ENCODE measurements around the gene GBP7. TPM values are rescaled to one million over a fixed set of nuclear protein-coding genes. Genes with fewer than 3 reads are reported as not detected.
A peak's percentile ranks its signal among the peaks of the same experiment; 100 is the strongest.

Gene GBP7
- total RNA-seq, 1 experiment from 2014 or later, result not detected

- H3K27me3 ChIP-seq (ENCODE audit: insufficient read depth, low read depth), result no peaks in the 10 kb centered on the region
- BruUV-seq (replicated peaks), result no TSS peak
- H4K20me1 ChIP-seq (ENCODE audit: insufficient read depth), result no peaks in the 10 kb centered on the region
- no peak overlapping the region for H3K27ac ChIP-seq
- DNase-seq, result no peak
- ChIA-PET CTCF (no interaction called here), POLR2A (ENCODE audit: unreplicated experiment) (no interaction called here)
- no peaks in the 10 kb centered on the region for H3K9me2 ChIP-seq (ENCODE audit: insufficient read depth)
- H3K79me2 ChIP-seq (ENCODE audit: low read depth), result no peaks in the 10 kb centered on the region
- intact Hi-C loops (cut with micrococcal nuclease; ENCODE audit: unreplicated experiment), result no loop called here
- H2AFZ ChIP-seq, result no peak overlapping the region
- TF ChIP-seq EZH2 (IDR thresholded peaks at IDR 0.05; ENCODE audit: low read depth) (no peak), CTCF (conservative IDR thresholded peaks at IDR 0.05) (no peak)
- H3F3A ChIP-seq (ENCODE audit: insufficient read depth, low read depth), result no peaks in the 10 kb centered on the region
- no peak overlapping the region for H3K4me3 ChIP-seq
- H3K4me1 ChIP-seq (replicated peaks; ENCODE audit: insufficient read depth), result no peaks in the 10 kb centered on the region
- H3K36me3 ChIP-seq (ENCODE audit: low read depth), result no peaks in the 10 kb centered on the region
- H3K4me2 ChIP-seq, result no peak overlapping the region
- no peaks in the 10 kb centered on the region for H3K9me3 ChIP-seq (ENCODE audit: insufficient read depth, low read depth)
Measured at GRCh38 chr1:89088572-89088971, 87.2 kb downstream of the GBP7 start.

GRCh38 chr1:89087241-89087640 is 88.6 kb downstream of the GBP7 start:
- POLR2A ChIA-PET (ENCODE audit: unreplicated experiment), result no interaction called here

GRCh38 chr1:89085781-89086180 is 90.0 kb downstream of the GBP7 start:
- Histone ChIP-seq H3K36me3 (ENCODE audit: low read depth) (no peaks in the 10 kb centered on the region), H3F3A (ENCODE audit: insufficient read depth, low read depth) (no peaks in the 10 kb centered on the region), H3K4me3 (no peak overlapping the region), H3K27ac (no peak overlapping the region), H3K79me2 (ENCODE audit: low read depth) (no peaks in the 10 kb centered on the region), H3K9me3 (ENCODE audit: insufficient read depth, low read depth) (no peaks in the 10 kb centered on the region), H4K20me1 (ENCODE audit: insufficient read depth) (no peaks in the 10 kb centered on the region), H3K9me2 (ENCODE audit: insufficient read depth) (no peaks in the 10 kb centered on the region), H3K4me1 (replicated peaks; ENCODE audit: insufficient read depth) (no peaks in the 10 kb centered on the region), H2AFZ (no peak overlapping the region), H3K4me2 (no peak overlapping the region), H3K27me3 (ENCODE audit: insufficient read depth, low read depth) (no peaks in the 10 kb centered on the region)
- intact Hi-C loops (cut with micrococcal nuclease; ENCODE audit: unreplicated experiment), result no loop called here
- TF ChIP-seq EZH2 (IDR thresholded peaks at IDR 0.05; ENCODE audit: low read depth) (no peak), CTCF (conservative IDR thresholded peaks at IDR 0.05) (peak; percentile 68)
- ChIA-PET CTCF (no interaction called here), POLR2A (ENCODE audit: unreplicated experiment) (no interaction called here)
- no peak for DNase-seq
- BruUV-seq (replicated peaks), result no TSS peak

More at GRCh38 chr1:89087241-89087640, 88.6 kb downstream of the GBP7 start:
- H4K20me1 ChIP-seq (ENCODE audit: insufficient read depth), result no peaks in the 10 kb centered on the region
- CTCF ChIA-PET, result no interaction called here
- no peaks in the 10 kb centered on the region for H3K9me2 ChIP-seq (ENCODE audit: insufficient read depth)
- no peaks in the 10 kb centered on the region for H3K36me3 ChIP-seq (ENCODE audit: low read depth)
- H3K27me3 ChIP-seq (ENCODE audit: insufficient read depth, low read depth), result no peaks in the 10 kb centered on the region
- H3F3A ChIP-seq (ENCODE audit: insufficient read depth, low read depth), result no peaks in the 10 kb centered on the region
- TF ChIP-seq EZH2 (IDR thresholded peaks at IDR 0.05; ENCODE audit: low read depth) (no peak), CTCF (conservative IDR thresholded peaks at IDR 0.05) (no peak)
- no peaks in the 10 kb centered on the region for H3K79me2 ChIP-seq (ENCODE audit: low read depth)
- intact Hi-C loops (cut with micrococcal nuclease; ENCODE audit: unreplicated experiment), result no loop called here
- no peak overlapping the region for H3K27ac ChIP-seq
- BruUV-seq (replicated peaks), result no TSS peak
- H2AFZ ChIP-seq, result no peak overlapping the region
- no peak for DNase-seq
- no peak overlapping the region for H3K4me2 ChIP-seq
- no peaks in the 10 kb centered on the region for H3K9me3 ChIP-seq (ENCODE audit: insufficient read depth, low read depth)
- no peak overlapping the region for H3K4me3 ChIP-seq
- H3K4me1 ChIP-seq (replicated peaks; ENCODE audit: insufficient read depth), result no peaks in the 10 kb centered on the region

Other genes starting within 250 kb of the GBP7 start
- 13.6 and 16.6 TPM in 2 replicates for gene KYAT3, start 183.4 kb downstream of the GBP7 start, total RNA-seq (2021)
- gene RBMXL1, start 183.4 kb downstream of the GBP7 start, total RNA-seq (2021), result 8.2 and 9.7 TPM in 2 replicates
- gene GBP3, start 153.1 kb downstream of the GBP7 start, total RNA-seq (2021), result 17.7 and 22.6 TPM in 2 replicates
- 6.0 and 7.3 TPM in 2 replicates for gene GBP1, start 110.8 kb downstream of the GBP7 start, total RNA-seq (2021)
- 7.0 and 9.6 TPM in 2 replicates for gene GBP2, start 49.9 kb downstream of the GBP7 start, total RNA-seq (2021)
- 0.83 and 1.3 TPM in 2 replicates for gene GBP4, start 22.9 kb upstream of the GBP7 start, total RNA-seq (2021)
- not detected in 2 replicates for gene GBP5, start 96.9 kb upstream of the GBP7 start, total RNA-seq (2021)
- 2.0 and 2.2 TPM in 2 replicates for gene GBP6, start 188.1 kb upstream of the GBP7 start, total RNA-seq (2021)